ENCODE results near the gene PRMT2. TPM values are rescaled to one million over a fixed set of nuclear protein-coding genes. Genes with fewer than 3 reads are reported as not detected.

Gene PRMT2
- total RNA-seq, 1 donor from 2014 or later: 142 TPM

- DNase-seq (ENCODE audit: low read depth): peak; percentile 33
Measured at GRCh38 chr21:46639489-46640386, 4.3 kb downstream of the PRMT2 start.

GRCh38 chr21:46641656-46642055 lies 6.2 kb downstream of the PRMT2 start:
- no peak for DNase-seq (ENCODE audit: low read depth)

- no peak for DNase-seq (ENCODE audit: low read depth)
Measured at GRCh38 chr21:46643379-46644177, 8.1 kb downstream of the PRMT2 start.

- no peak for DNase-seq (ENCODE audit: low read depth)
Measured at GRCh38 chr21:46645840-46646239, 10.4 kb downstream of the PRMT2 start.

GRCh38 chr21:46646541-46647154 lies 11.2 kb downstream of the PRMT2 start:
- peak; percentile 27 for DNase-seq (ENCODE audit: low read depth)

- no peak for DNase-seq (ENCODE audit: low read depth)
Measured at GRCh38 chr21:46648539-46648938, 13.1 kb downstream of the PRMT2 start.

GRCh38 chr21:46649356-46649755 lies 13.9 kb downstream of the PRMT2 start:
- no peak for DNase-seq (ENCODE audit: low read depth)

- peak; percentile 30 for DNase-seq (ENCODE audit: low read depth)
Measured at GRCh38 chr21:46650476-46651098, 15.1 kb downstream of the PRMT2 start.

GRCh38 chr21:46651121-46651520 lies 15.6 kb downstream of the PRMT2 start:
- DNase-seq (ENCODE audit: low read depth): no peak

- DNase-seq (ENCODE audit: low read depth): no peak
Measured at GRCh38 chr21:46655230-46655629, 19.8 kb downstream of the PRMT2 start.

- no peak for DNase-seq (ENCODE audit: low read depth)
Measured at GRCh38 chr21:46656820-46657219, 21.3 kb downstream of the PRMT2 start.

- DNase-seq (ENCODE audit: low read depth): no peak
Measured at GRCh38 chr21:46660505-46660904, 25.0 kb downstream of the PRMT2 start.

GRCh38 chr21:46661211-46661625 lies 25.7 kb downstream of the PRMT2 start:
- DNase-seq (ENCODE audit: low read depth): peak; percentile 79

- no peak for DNase-seq (ENCODE audit: low read depth)
Measured at GRCh38 chr21:46661642-46662366, 26.3 kb downstream of the PRMT2 start.

- DNase-seq (ENCODE audit: low read depth): no peak
Measured at GRCh38 chr21:46662367-46662654, 26.8 kb downstream of the PRMT2 start.

GRCh38 chr21:46662765-46663500 lies 27.5 kb downstream of the PRMT2 start:
- DNase-seq (ENCODE audit: low read depth): no peak

GRCh38 chr21:46663754-46664153 lies 28.3 kb downstream of the PRMT2 start:
- no peak for DNase-seq (ENCODE audit: low read depth)

GRCh38 chr21:46664316-46664995 lies 29.0 kb downstream of the PRMT2 start:
- no peak for DNase-seq (ENCODE audit: low read depth)

- DNase-seq (ENCODE audit: low read depth): no peak
Measured at GRCh38 chr21:46665566-46665965, 30.1 kb downstream of the PRMT2 start.
